Sigmoid colon (tissue), 7 donors: Measurements from ENCODE around the gene TRAF2. TPM values are rescaled to one million over a fixed set of nuclear protein-coding genes. Genes with fewer than 3 reads are reported as not detected.

ENCODE experiments used
- DNase-seq: peaks from one replicate; pipeline ENCODE4 v3.0.0-alpha.2; 2019
- H3K27ac ChIP-seq, 4 donors: fragments of 200-600 bp; sonication (generic); one replicate each; pipeline ENCODE4 v1.5.1; 2016 to 2019; ENCODE audit warnings: mild to moderate bottlenecking in 1 of 4
- H3K27me3 ChIP-seq, 3 donors: fragments of 200-600 bp; sonication (generic); one replicate each; pipeline ENCODE4 v1.5.1; 2019; ENCODE audit warnings: mild to moderate bottlenecking in 1 of 3
- H3K36me3 ChIP-seq, 4 donors: fragments of 200-600 bp; sonication (generic); one replicate each; pipeline ENCODE4 v1.5.1; 2016 to 2019
- H3K4me1 ChIP-seq, 4 donors: fragments of 200-600 bp; sonication (generic); one replicate each; pipeline ENCODE4 v1.5.1; 2017 to 2019
- H3K4me3 ChIP-seq, 4 donors: fragments of 200-600 bp; sonication (generic); one replicate each; pipeline ENCODE4 v1.5.1; 2017 to 2019; ENCODE audit warnings: mild to moderate bottlenecking in 2 of 4, moderate library complexity in 1 of 4
- H3K9me3 ChIP-seq, 4 donors: fragments of 200-600 bp in 3 of 4; sonication (generic) in 3 of 4; one replicate each; pipeline versions ENCODE4 v1.5.1 to v1.6.1; 2013 to 2019
- CTCF ChIP-seq, 4 experiments: fragments of 450-650 bp in 3 of 4; fragments of 200-600 bp in 1 of 4; IDR thresholded peaks; one replicate each; pipeline ENCODE4 v1.5.1; 2016 to 2019; ENCODE audit warnings: antibody characterized with exemption in 4 of 4, mild to moderate bottlenecking in 3 of 4, moderate library complexity in 2 of 4
- EP300 ChIP-seq, 4 donors: sonication (generic); formaldehyde crosslinking; IDR thresholded peaks; one replicate each; pipeline ENCODE4 v1.6.1; 2017; ENCODE audit warnings: antibody characterized with exemption in 4 of 4
- POLR2A ChIP-seq, 2 donors: fragments of 450-650 bp; IDR thresholded peaks; one replicate each; pipeline ENCODE4 v1.6.1; 2016; ENCODE audit warnings: antibody characterized with exemption in 2 of 2, mild to moderate bottlenecking in 2 of 2, moderate library complexity in 2 of 2
- POLR2AphosphoS5 ChIP-seq, 4 donors: sonication (generic); formaldehyde crosslinking; IDR thresholded peaks; one replicate each; pipeline ENCODE4 v1.6.1; 2017; ENCODE audit warnings: antibody characterized with exemption in 4 of 4
- WGBS, 2 donors: extraction: QIAGEN DNeasy Blood & Tissue Kit; methylation state at CpG; one replicate each; pipeline ENCODE4 v1.1.7; 2013; 5-methylcytosine and 5-hydroxymethylcytosine counted together
- intact Hi-C: fragments of 100-400 bp; cut with DNase I; formaldehyde crosslinking; loops from one replicate; pipeline ENCODE4 v1.15.1; 2023
- polyA plus RNA-seq, 3 donors: library from polyadenylated mRNA; stranded (reverse); fragments of 200-250 nt; gene quantifications; one replicate each; pipeline ENCODE4 v1.2.3, GENCODE V29; 2013
- total RNA-seq, 4 donors: library from RNA; depleted of rRNA; stranded (reverse); fragments of >200 nt; gene quantifications; one replicate each; pipeline ENCODE4 v1.1.0, GENCODE V29; 2016
- donor health status: healthy with polysubstance abuse.
- donor health status: Bipolar disorder and iron deficiency.
- donor health status: healthy.

The TRAF2 gene
- total and polyA plus RNA-seq, 7 donors = 1.8 to 21.9 (median 5.5) TPM

- Histone ChIP-seq H3K27me3 (no peaks in the 10 kb centered on the region), H3K36me3 (peaks cover 34 to 45% (median 40%) of the 10 kb centered on the region in 4 donors), H3K4me1 (peaks cover 0 to 27% (median 19%) of the 10 kb centered on the region in 4 donors), H3K9me3 (no peaks in the 10 kb centered on the region), H3K27ac (peak overlapping the region; percentile 84 to 96 (median 92)), H3K4me3 (peak overlapping the region; percentile 74 to 99 (median 88))
- 9 to 22% methylated on average over 61 of the region's 61 CpGs for WGBS, 2 donors
- no peak for TF ChIP-seq EP300 (IDR thresholded peaks at IDR 0.05)
- TF ChIP-seq POLR2AphosphoS5 (IDR thresholded peaks at IDR 0.05) = no peak
- no peak for TF ChIP-seq CTCF (IDR thresholded peaks at IDR 0.05)
- no peak for TF ChIP-seq POLR2A (IDR thresholded peaks at IDR 0.05)
- intact Hi-C loops = loop anchor here (1.0 to 5.0 kb wide), 5 partner anchors 56 to 156 kb away; partner anchors contain the start of genes ABCA2, AJM1, EDF1 and TRAF2
- peak; percentile 74 for DNase-seq
These were observed 57.2 kb downstream of the TRAF2 start for GRCh38 chr9:136943291-136944211.

GRCh38 chr9:136944212-136944518, 57.8 kb downstream of the TRAF2 start:
- 0% methylated on average over 45 of the region's 45 CpGs for WGBS, 2 donors
- Histone ChIP-seq H3K4me3 (peak overlapping the region; percentile 74 to 99 (median 88)), H3K36me3 (peaks cover 34 to 40% (median 37%) of the 10 kb centered on the region in 4 donors), H3K27ac (peak overlapping the region; percentile 84 to 96 (median 92)), H3K4me1 (peaks cover 0 to 30% (median 20%) of the 10 kb centered on the region in 4 donors), H3K27me3 (no peaks in the 10 kb centered on the region), H3K9me3 (no peaks in the 10 kb centered on the region)
- TF ChIP-seq CTCF (IDR thresholded peaks at IDR 0.05) (no peak), POLR2A (IDR thresholded peaks at IDR 0.05) (no peak), EP300 (IDR thresholded peaks at IDR 0.05) (no peak), POLR2AphosphoS5 (IDR thresholded peaks at IDR 0.05) (no peak)
- DNase-seq = no peak
- intact Hi-C loops = loop anchor here (1.0 to 5.0 kb wide), 5 partner anchors 57 to 157 kb away; partner anchors contain the start of genes ABCA2, AJM1, EDF1 and TRAF2

- Histone ChIP-seq H3K36me3 (peaks cover 30 to 34% (median 33%) of the 10 kb centered on the region in 4 donors), H3K9me3 (no peaks in the 10 kb centered on the region), H3K27ac (peak within 1 kb of the TSS; percentile 84 to 96 (median 92)), H3K4me1 (peaks cover 0 to 35% (median 26%) of the 10 kb centered on the region in 4 donors), H3K4me3 (peak within 1 kb of the TSS; percentile 74 to 99 (median 88)), H3K27me3 (no peaks in the 10 kb centered on the region)
- peak; percentile 97 for DNase-seq
- 3 to 5% methylated on average over 74 of the region's 74 CpGs for WGBS, 2 donors
- TF ChIP-seq POLR2AphosphoS5 (IDR thresholded peaks at IDR 0.05) = peak in 3 of 4 donors; percentile 49 to 67 (median 56)
- no peak for TF ChIP-seq POLR2A (IDR thresholded peaks at IDR 0.05)
- TF ChIP-seq EP300 (IDR thresholded peaks at IDR 0.05) = no peak
- TF ChIP-seq CTCF (IDR thresholded peaks at IDR 0.05) = peak; percentile 94 to 99 (median 96)
- intact Hi-C loops = loop anchor here (1.0 to 5.0 kb wide), 6 partner anchors 57 to 462 kb away; partner anchors contain the start of genes ABCA2, AJM1, EDF1 and SEC16A
These were observed 58.4 kb downstream of the TRAF2 start, which contains the start of the genes C8G and FBXW5 for GRCh38 chr9:136944519-136945332. TSS of gene C8G (plus strand) at chr9:136945243. CDS start at chr9:136945321, 78 bp downstream. TSS of gene FBXW5 (minus strand) at chr9:136944738. CDS start at chr9:136944083, 655 bp downstream.
